HG02973 (cell line): ENCODE data around the gene TRIM49.
"Not testable (repeated sequence)": the region's sequence is repeated elsewhere in the genome, so short reads cannot be mapped to it uniquely, and the experiment has no call there.

Source experiments
- ATAC-seq: cut with Tn5 transposase; IDR thresholded peaks from one replicate; pipeline ENCODE4 v1.9.1; 2021; ENCODE audit warnings: moderate library complexity; ENCODE audit not compliant: unreplicated experiment

The TRIM49 gene

DNA sequence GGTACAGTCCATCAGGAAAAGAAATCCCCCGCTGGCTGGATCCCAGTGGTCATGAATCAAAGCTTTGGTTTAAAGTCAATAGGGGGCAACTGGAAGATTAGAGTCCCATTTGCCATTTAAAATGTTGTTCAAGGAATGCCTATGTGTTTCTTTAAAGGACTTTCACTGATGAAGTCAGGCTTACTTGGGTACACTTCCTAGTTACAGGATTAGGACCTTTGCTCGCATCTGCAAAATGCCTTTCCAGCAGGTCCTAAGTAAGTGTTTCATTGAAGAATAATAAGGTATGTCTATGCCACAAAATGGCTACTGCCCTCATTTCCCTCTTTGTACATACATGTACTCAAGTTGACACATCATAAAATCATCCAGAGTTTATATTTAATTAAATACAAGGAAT is at the start of gene TRIM49:
TSS of gene TRIM49 (minus strand) at position 101 of the 400 bp plus-strand sequence. CDS start 4,106 bp downstream, outside the sequence.
- not testable (repeated sequence) for ATAC-seq

DNA sequence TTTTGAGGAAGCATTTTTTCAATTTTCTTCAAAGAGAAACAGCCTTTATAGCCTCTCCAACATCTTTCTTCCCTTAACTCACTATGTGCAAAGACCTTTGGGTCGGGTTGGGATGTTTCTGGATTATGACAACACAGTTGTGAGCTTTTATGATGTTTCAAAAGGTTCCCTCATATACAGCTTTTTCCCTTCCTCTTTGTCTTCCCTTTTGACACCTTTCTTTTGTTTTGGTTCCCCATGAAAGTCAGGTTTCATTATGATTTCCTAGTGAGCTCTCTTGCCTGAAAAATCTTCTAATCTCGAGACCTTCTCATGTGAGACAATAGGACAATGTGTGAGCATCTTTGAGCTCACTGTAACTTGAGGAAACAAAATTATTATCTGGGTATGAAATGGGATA is 18.3 kb upstream of the TRIM49 start:
- not testable (repeated sequence) for ATAC-seq

DNA sequence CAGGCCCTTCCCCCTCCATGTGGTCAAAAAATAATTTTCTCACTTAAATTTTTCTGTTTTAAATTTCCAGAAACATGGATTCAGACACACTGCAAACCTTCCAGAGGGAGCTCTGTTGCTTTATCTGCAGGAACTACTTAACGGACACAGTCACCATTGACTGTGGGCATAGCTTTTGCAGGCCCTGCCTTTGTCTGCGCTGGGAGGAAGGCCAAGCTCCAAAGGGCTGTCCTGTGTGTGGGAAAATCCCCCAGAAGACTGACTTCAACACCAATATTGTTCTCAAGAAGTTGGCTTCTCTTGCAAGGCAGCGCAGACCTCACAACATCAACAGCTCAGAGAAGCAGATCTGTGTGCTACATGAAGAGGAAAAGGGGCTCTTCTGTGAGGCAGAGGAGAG is 11.6 kb upstream of the TRIM49 start:
- not testable (repeated sequence) for ATAC-seq

GRCh38 chr11:89813535-89813934 is 5.2 kb upstream of the TRIM49 start:
- ATAC-seq, result not testable (repeated sequence)

DNA sequence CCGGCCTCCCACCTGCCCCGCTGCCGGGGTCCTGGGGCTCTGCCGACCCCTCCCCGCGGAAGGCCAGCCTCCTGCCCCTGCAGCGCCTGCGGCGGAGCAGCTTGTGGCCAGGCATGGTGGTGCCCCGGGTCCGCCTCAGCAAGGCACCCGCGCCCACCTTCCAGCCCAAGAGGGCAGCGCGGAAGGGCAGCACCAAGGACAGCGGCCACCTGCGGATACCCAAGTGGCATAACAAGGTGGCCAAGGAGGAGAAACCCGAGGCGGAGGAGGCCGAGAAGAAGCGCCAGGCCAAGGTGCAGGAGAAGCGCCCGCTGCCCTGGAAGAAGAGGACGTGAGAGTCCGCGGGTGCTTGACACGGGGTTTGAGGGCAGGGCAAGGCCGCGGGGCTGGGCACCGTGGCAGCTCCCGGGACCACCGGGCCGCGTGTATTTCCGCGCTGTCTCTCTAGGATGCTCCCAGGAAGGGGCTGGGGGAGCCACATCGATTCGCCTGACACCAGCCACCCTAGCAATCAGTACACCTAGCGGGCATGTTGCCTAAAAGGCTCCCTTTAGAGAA is 20.8 kb downstream of the TRIM49 start:
- ATAC-seq, result not testable (repeated sequence)

DNA sequence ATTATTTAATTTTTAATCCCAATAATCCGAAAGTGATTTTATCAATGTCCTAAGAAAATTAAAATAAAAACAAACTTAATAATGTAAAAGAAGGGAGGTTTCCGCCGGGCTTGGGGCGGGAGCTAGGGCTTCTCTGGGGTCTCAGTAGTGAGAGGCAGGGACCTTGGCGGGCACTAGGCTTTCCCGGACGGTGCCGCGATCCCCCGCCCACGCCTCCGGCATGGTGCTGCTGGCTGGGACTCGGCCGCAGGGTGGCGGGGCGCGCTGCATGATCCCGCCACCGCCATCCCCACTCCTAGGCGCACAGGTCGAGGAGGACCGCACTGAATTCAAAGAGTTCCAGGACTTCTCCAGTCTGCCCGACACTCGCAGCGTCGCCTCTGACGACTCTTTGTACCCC is 22.6 kb downstream of the TRIM49 start:
- not testable (repeated sequence) for ATAC-seq

- ATAC-seq, result not testable (repeated sequence)
Observed at GRCh38 chr11:89750822-89751221, 57.6 kb downstream of the TRIM49 start.
